ENCODE results near the gene RNF20. TPM values are rescaled to one million over a fixed set of nuclear protein-coding genes. Genes with fewer than 3 reads are reported as not detected.
"Not testable (repeated sequence)": the region's sequence is repeated elsewhere in the genome, so short reads cannot be mapped to it uniquely, and the experiment has no call there.

Gene RNF20
- total RNA-seq, 1 experiment from 2014 or later, result 34.4 TPM

DNA sequence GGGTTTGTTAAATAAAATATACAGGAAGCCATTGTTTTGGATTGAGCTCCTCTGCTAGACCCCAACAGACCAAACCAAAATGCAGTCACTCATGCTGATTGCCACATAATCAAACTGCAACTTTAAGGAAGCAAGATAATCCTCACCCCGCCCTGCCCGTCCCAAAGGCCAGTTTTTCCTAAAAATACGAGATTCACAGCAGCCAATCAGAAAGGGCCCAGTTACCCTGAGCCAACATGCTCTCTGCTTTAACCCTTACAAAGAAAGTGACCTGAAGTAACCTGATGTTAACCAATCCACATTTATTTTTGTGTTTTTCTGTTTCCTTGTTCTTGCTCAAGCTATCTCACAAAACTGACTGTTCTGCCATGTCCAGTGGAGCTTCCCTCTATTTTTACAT is 21.5 kb upstream of the RNF20 start:
- DNase-seq, result no peak
- no peak overlapping the region for H3K27ac Mint-ChIP-seq (ENCODE audit: unreplicated experiment)
- no peaks in the 10 kb centered on the region for H3K9me3 Mint-ChIP-seq (ENCODE audit: low read depth, unreplicated experiment)
- H3K27me3 Mint-ChIP-seq (ENCODE audit: unreplicated experiment), result no peaks in the 10 kb centered on the region
- intact Hi-C loops (cut with micrococcal nuclease; ENCODE audit: unreplicated experiment), result no loop called here
- CTCF ChIA-PET, result no interaction called here
- no TSS peak for BruUV-seq (replicated peaks)
- TF ChIP-seq, protein P1, sequence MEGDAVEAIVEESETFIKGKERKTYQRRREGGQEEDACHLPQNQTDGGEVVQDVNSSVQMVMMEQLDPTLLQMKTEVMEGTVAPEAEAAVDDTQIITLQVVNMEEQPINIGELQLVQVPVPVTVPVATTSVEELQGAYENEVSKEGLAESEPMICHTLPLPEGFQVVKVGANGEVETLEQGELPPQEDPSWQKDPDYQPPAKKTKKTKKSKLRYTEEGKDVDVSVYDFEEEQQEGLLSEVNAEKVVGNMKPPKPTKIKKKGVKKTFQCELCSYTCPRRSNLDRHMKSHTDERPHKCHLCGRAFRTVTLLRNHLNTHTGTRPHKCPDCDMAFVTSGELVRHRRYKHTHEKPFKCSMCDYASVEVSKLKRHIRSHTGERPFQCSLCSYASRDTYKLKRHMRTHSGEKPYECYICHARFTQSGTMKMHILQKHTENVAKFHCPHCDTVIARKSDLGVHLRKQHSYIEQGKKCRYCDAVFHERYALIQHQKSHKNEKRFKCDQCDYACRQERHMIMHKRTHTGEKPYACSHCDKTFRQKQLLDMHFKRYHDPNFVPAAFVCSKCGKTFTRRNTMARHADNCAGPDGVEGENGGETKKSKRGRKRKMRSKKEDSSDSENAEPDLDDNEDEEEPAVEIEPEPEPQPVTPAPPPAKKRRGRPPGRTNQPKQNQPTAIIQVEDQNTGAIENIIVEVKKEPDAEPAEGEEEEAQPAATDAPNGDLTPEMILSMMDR (IDR thresholded peaks at IDR 0.05; ENCODE audit: unreplicated experiment), result no peak
- peaks cover 20% of the 10 kb centered on the region for H3K4me1 Mint-ChIP-seq (ENCODE audit: low read depth, unreplicated experiment)
- no peak overlapping the region for H3K4me3 Mint-ChIP-seq (ENCODE audit: low read depth, unreplicated experiment)
- H3K36me3 Mint-ChIP-seq (ENCODE audit: insufficient read depth, unreplicated experiment), result no peaks in the 10 kb centered on the region

DNA sequence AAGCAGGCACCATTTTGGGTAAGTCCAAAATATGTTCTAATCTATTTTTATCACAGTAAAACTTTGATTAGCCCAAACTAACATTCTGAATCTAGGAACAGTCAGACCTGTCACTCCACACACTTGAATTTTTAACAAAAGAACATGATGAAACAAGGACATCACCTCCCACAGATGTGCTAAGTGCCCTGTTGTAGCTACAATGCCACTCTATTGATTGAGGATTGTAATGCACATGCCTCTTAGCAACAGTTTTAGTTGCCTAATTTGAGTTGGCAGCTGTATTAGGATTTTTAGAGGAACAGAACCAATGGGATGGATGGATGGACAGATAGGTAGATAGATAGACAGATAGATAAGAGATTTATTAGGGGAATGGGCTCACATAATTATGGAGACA is 20.3 kb upstream of the RNF20 start:
- Mint-ChIP-seq H3K9me3 (ENCODE audit: low read depth, unreplicated experiment) (no peaks in the 10 kb centered on the region), H3K4me3 (ENCODE audit: low read depth, unreplicated experiment) (no peak overlapping the region), H3K27me3 (ENCODE audit: unreplicated experiment) (no peaks in the 10 kb centered on the region), H3K4me1 (ENCODE audit: low read depth, unreplicated experiment) (peaks cover 20% of the 10 kb centered on the region), H3K36me3 (ENCODE audit: insufficient read depth, unreplicated experiment) (no peaks in the 10 kb centered on the region), H3K27ac (ENCODE audit: unreplicated experiment) (no peak overlapping the region)
- no TSS peak for BruUV-seq (replicated peaks)
- no peak for DNase-seq
- TF ChIP-seq, protein P1 (IDR thresholded peaks at IDR 0.05; ENCODE audit: unreplicated experiment), result no peak
- intact Hi-C loops (cut with micrococcal nuclease; ENCODE audit: unreplicated experiment), result no loop called here
- CTCF ChIA-PET, result no interaction called here

DNA sequence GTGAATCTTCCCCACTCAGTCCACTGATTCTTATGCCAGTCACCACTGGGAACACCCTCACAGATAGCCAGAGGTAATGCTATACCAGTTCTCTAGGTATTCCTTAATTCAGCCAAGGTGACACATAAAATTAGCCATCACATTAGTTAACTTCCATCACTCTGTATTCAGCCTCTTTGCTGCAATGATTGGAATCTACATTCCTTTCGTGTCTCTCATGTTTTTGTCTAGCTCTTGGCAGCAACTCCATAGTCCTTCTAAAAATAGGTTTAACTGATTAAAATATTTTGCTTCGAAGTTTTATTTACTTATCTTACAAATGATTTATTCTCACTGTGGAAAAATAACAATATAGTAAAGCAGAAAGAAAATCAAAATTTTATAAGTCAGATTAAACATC is 19.6 kb upstream of the RNF20 start:
- no TSS peak for BruUV-seq (replicated peaks)
- Mint-ChIP-seq H3K27me3 (ENCODE audit: unreplicated experiment) (no peaks in the 10 kb centered on the region), H3K9me3 (ENCODE audit: low read depth, unreplicated experiment) (no peaks in the 10 kb centered on the region), H3K4me1 (ENCODE audit: low read depth, unreplicated experiment) (peaks cover 20% of the 10 kb centered on the region), H3K4me3 (ENCODE audit: low read depth, unreplicated experiment) (no peak overlapping the region), H3K36me3 (ENCODE audit: insufficient read depth, unreplicated experiment) (no peaks in the 10 kb centered on the region), H3K27ac (ENCODE audit: unreplicated experiment) (no peak overlapping the region)
- intact Hi-C loops (cut with micrococcal nuclease; ENCODE audit: unreplicated experiment), result no loop called here
- no peak for DNase-seq
- CTCF ChIA-PET, result no interaction called here
- TF ChIP-seq, protein P1 (IDR thresholded peaks at IDR 0.05; ENCODE audit: unreplicated experiment), result no peak

DNA sequence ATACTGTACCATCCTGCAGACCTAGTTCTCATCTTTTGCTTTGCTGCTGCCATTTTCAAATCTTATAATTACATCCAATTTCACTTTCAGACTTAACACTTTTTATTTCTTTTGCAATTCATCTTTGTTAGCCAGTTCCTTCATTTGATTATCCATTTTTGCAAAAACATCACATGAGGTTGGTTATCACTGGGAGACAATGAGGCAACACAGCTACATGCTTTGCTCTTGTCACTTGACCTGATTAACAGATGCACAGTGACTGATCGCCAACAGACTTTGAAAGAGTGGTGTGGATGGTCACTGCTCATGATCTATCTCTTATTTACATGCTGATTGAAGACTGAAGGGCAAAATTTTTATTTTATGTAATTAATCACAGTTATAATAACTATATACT is 17.0 kb upstream of the RNF20 start:
- TF ChIP-seq, protein P1 (IDR thresholded peaks at IDR 0.05; ENCODE audit: unreplicated experiment), result no peak
- no peak overlapping the region for H3K27ac Mint-ChIP-seq (ENCODE audit: unreplicated experiment)
- CTCF ChIA-PET, result no interaction called here
- no peak overlapping the region for H3K4me3 Mint-ChIP-seq (ENCODE audit: low read depth, unreplicated experiment)
- H3K9me3 Mint-ChIP-seq (ENCODE audit: low read depth, unreplicated experiment), result no peaks in the 10 kb centered on the region
- no TSS peak for BruUV-seq (replicated peaks)
- no peak for DNase-seq
- H3K36me3 Mint-ChIP-seq (ENCODE audit: insufficient read depth, unreplicated experiment), result no peaks in the 10 kb centered on the region
- intact Hi-C loops (cut with micrococcal nuclease; ENCODE audit: unreplicated experiment), result no loop called here
- H3K27me3 Mint-ChIP-seq (ENCODE audit: unreplicated experiment), result peaks cover 1% of the 10 kb centered on the region
- peaks cover 20% of the 10 kb centered on the region for H3K4me1 Mint-ChIP-seq (ENCODE audit: low read depth, unreplicated experiment)

DNA sequence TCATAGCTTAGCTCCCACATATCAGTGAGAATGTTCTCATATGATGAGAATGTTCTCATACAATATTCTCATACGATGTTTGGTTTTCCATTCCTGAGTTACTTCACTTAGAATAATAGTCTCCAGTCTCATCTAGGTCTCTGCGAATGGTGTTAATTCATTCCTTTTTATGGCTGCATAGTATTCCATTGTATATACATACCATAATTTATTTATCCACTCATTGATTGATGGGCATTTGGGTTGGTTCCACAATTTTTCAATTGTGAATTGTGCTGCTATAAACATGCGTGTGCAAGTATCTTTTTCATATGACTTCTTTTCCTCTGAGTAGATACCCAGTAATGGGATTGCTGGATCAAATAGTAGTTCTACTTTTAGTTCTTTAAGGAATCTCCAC is 15.2 kb upstream of the RNF20 start:
- CTCF ChIA-PET, result not testable (repeated sequence)

More for the DNA sequence above, 15.2 kb upstream of the RNF20 start:
- H3K4me1 Mint-ChIP-seq (ENCODE audit: low read depth, unreplicated experiment), result peaks cover 15% of the 10 kb centered on the region
- H3K36me3 Mint-ChIP-seq (ENCODE audit: insufficient read depth, unreplicated experiment); H3K27ac Mint-ChIP-seq (ENCODE audit: unreplicated experiment); H3K9me3 Mint-ChIP-seq (ENCODE audit: low read depth, unreplicated experiment); H3K4me3 Mint-ChIP-seq (ENCODE audit: low read depth, unreplicated experiment); BruUV-seq (replicated peaks); intact Hi-C loops (cut with micrococcal nuclease; ENCODE audit: unreplicated experiment); DNase-seq: not testable (repeated sequence)
- H3K27me3 Mint-ChIP-seq (ENCODE audit: unreplicated experiment), result peaks cover 14% of the 10 kb centered on the region

All from Calu3 (cell line).